Epithelial cell of proximal tubule (primary cell): Measurements from ENCODE around the gene PTPRN2. TPM values are rescaled to one million over a fixed set of nuclear protein-coding genes. Genes with fewer than 3 reads are reported as not detected.

Experiments
- DNase-seq: peaks from one replicate; pipeline ENCODE4 v3.0.0-alpha.2; 2011; ENCODE audit warnings: low read depth
- H3K4me3 ChIP-seq: 2 replicates; pipeline ENCODE4 v1.5.1; 2011; ENCODE audit warnings: low read depth, mild to moderate bottlenecking, low read length
- CTCF ChIP-seq: conservative IDR thresholded peaks from 2 replicates; pipeline ENCODE4 v1.5.1; 2012; ENCODE audit warnings: low read depth, mild to moderate bottlenecking, low read length
- total RNA-seq: library from RNA; depleted of rRNA; stranded (reverse); fragments of >200 nt; gene quantifications from 2 replicates; pipeline ENCODE4 v1.2.3, GENCODE V29; 2015

PTPRN2 gene
- total RNA-seq, 1 donor from 2014 or later: 2.8 TPM

- no peak for DNase-seq
- no peak overlapping the region for H3K4me3 ChIP-seq
- no peak for TF ChIP-seq CTCF
These were observed 4.3 kb upstream of the PTPRN2 start for GRCh38 chr7:158591944-158592343.

- no peak for TF ChIP-seq CTCF
- DNase-seq: no peak
- no peak overlapping the region for H3K4me3 ChIP-seq
These were observed 2.5 kb upstream of the PTPRN2 start for GRCh38 chr7:158590181-158590530.

GRCh38 chr7:158589653-158590052, 2.0 kb upstream of the PTPRN2 start:
- DNase-seq: no peak
- TF ChIP-seq CTCF: no peak
- no peak overlapping the region for H3K4me3 ChIP-seq

GRCh38 chr7:158588878-158589442, 1.3 kb upstream of the PTPRN2 start:
- no peak for TF ChIP-seq CTCF
- no peak for DNase-seq
- no peak overlapping the region for H3K4me3 ChIP-seq

GRCh38 chr7:158588085-158588877, 658 bp upstream of the PTPRN2 start:
- peak overlapping the region; percentile 47 for H3K4me3 ChIP-seq
- DNase-seq: no peak
- no peak for TF ChIP-seq CTCF

- TF ChIP-seq CTCF: no peak
These were observed 993 bp downstream of the PTPRN2 start for GRCh38 chr7:158586499-158587161.

More at GRCh38 chr7:158586499-158587161, 993 bp downstream of the PTPRN2 start:
- peak overlapping the region; percentile 14 for H3K4me3 ChIP-seq
- DNase-seq: no peak
